MCF 10A (cell line): Measurements from ENCODE around the gene AGMO. TPM values are rescaled to one million over a fixed set of nuclear protein-coding genes. Genes with fewer than 3 reads are reported as not detected.

ENCODE experiments used
- BruUV-seq: library from RNA; stranded (reverse); fragments of 400-500 nt; replicated peaks from 2 replicates; lab custom pipeline; 2021; lab: Mats Ljungman, UMichigan
- CTCF ChIA-PET: fragments of 300-600 bp; sonication (Branson Sonifier 250); formaldehyde crosslinking; extraction: SDS; loops from one replicate; lab custom pipeline; 2021; ENCODE audit warnings: antibody characterized with exemption, inconsistent platforms; lab: Yijun Ruan, JAX
- POLR2A ChIA-PET: fragments of 300-600, 350-650 bp; sonication (Branson Sonifier 250); formaldehyde crosslinking; extraction: SDS; loops from one replicate; lab custom pipeline; 2020; ENCODE audit warnings: antibody characterized with exemption, inconsistent platforms; lab: Yijun Ruan, JAX
- DNase-seq: peaks from one replicate; pipeline ENCODE4 v3.0.0-alpha.2; 2018; ENCODE audit not compliant: unreplicated experiment
- H3K27ac Mint-ChIP-seq: one replicate; pipeline ENCODE4 v1.8.0; 2022; ENCODE audit warnings: mild to moderate bottlenecking, low read depth, mixed read lengths; ENCODE audit not compliant: unreplicated experiment
- H3K27me3 Mint-ChIP-seq: one replicate; pipeline ENCODE4 v1.8.0; 2022; ENCODE audit warnings: mixed read lengths; ENCODE audit not compliant: insufficient read depth, unreplicated experiment
- H3K36me3 Mint-ChIP-seq: one replicate; pipeline ENCODE4 v1.8.0; 2022; ENCODE audit warnings: mild to moderate bottlenecking, moderate library complexity, mixed read lengths; ENCODE audit not compliant: insufficient read depth, unreplicated experiment
- H3K4me1 Mint-ChIP-seq: one replicate; pipeline ENCODE4 v1.8.0; 2022; ENCODE audit warnings: mixed read lengths; ENCODE audit not compliant: insufficient read depth, unreplicated experiment
- H3K4me3 Mint-ChIP-seq: one replicate; pipeline ENCODE4 v1.8.0; 2022; ENCODE audit warnings: mild to moderate bottlenecking, moderate library complexity, mixed read lengths; ENCODE audit not compliant: unreplicated experiment
- H3K9me3 Mint-ChIP-seq: one replicate; pipeline ENCODE4 v1.8.0; 2022; ENCODE audit warnings: mixed read lengths; ENCODE audit not compliant: unreplicated experiment
- intact Hi-C: fragments of 100-400 bp; cut with micrococcal nuclease; formaldehyde crosslinking; loops from 2 replicates; pipeline ENCODE4 v1.14.1; 2022
- total RNA-seq: library from RNA; stranded (reverse); gene quantifications from 2 replicates; pipeline ENCODE4 v1.2.3, GENCODE V29; 2022
- TF ChIP-seq, protein P1 (sequence below): fragments of 200-600 bp; IDR thresholded peaks from one replicate; pipeline ENCODE4 v1.8.0; 2022; ENCODE audit warnings: antibody characterized with exemption, mild to moderate bottlenecking; ENCODE audit not compliant: unreplicated experiment

AGMO gene
- total RNA-seq, 1 experiment from 2014 or later: not detected

DNA sequence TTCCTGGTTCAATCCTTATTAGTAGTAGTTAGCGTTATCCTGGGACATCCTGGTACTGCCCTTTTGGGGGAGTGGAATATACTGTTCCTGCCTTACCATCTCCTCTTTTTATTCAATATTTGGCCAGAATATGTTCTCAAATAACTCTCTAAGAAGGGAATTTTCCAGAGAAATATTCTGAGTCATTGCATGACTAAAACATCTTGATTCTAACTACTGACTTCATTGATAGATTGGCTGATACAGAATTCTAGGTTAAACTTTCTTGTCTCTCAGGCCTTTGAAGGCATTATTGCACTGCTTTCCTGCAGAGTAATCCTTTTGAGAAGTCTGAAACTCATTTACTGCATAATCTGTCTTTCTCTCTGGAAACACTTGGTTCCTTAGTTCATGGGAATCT is 383.8 kb downstream of the AGMO start:
- no TSS peak for BruUV-seq
- intact Hi-C loops: no loop called here
- POLR2A ChIA-PET: interaction anchor here (0.7 kb wide), 1 partner anchor 670 kb away, joined by 4 read pairs; no protein-coding TSS in a partner anchor
- Mint-ChIP-seq H3K36me3 (no peaks in the 10 kb centered on the region), H3K4me3 (no peak overlapping the region), H3K27me3 (peaks cover 78% of the 10 kb centered on the region), H3K9me3 (no peaks in the 10 kb centered on the region), H3K27ac (no peak overlapping the region), H3K4me1 (no peaks in the 10 kb centered on the region)
- no peak for DNase-seq
- CTCF ChIA-PET: no interaction called here
- TF ChIP-seq, protein P1, sequence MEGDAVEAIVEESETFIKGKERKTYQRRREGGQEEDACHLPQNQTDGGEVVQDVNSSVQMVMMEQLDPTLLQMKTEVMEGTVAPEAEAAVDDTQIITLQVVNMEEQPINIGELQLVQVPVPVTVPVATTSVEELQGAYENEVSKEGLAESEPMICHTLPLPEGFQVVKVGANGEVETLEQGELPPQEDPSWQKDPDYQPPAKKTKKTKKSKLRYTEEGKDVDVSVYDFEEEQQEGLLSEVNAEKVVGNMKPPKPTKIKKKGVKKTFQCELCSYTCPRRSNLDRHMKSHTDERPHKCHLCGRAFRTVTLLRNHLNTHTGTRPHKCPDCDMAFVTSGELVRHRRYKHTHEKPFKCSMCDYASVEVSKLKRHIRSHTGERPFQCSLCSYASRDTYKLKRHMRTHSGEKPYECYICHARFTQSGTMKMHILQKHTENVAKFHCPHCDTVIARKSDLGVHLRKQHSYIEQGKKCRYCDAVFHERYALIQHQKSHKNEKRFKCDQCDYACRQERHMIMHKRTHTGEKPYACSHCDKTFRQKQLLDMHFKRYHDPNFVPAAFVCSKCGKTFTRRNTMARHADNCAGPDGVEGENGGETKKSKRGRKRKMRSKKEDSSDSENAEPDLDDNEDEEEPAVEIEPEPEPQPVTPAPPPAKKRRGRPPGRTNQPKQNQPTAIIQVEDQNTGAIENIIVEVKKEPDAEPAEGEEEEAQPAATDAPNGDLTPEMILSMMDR: no peak

DNA sequence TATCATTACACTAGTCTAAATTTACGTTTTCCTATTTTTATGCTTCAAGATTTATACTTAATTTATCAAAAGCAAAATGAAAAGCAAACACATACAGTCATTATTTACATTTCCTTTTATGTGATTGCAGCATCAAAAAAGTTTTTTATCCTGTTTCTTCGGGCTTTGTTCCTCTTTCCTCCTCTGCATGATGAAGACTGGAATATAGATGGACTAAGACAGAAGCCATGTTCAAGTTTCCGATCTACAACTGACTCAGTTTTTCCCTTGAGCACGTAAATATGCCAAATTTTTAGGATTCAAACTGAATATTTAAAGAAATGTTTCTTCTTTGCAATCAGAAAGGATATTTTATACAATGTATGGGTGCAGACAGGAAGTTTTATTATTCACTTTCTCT is 385.7 kb downstream of the AGMO start:
- H3K4me1 Mint-ChIP-seq: no peaks in the 10 kb centered on the region
- ChIA-PET POLR2A (no interaction called here), CTCF (no interaction called here)
- no peak overlapping the region for H3K4me3 Mint-ChIP-seq
- H3K27me3 Mint-ChIP-seq: peaks cover 70% of the 10 kb centered on the region
- H3K9me3 Mint-ChIP-seq: no peaks in the 10 kb centered on the region
- DNase-seq: no peak
- no peaks in the 10 kb centered on the region for H3K36me3 Mint-ChIP-seq
- H3K27ac Mint-ChIP-seq: no peak overlapping the region
- BruUV-seq: no TSS peak
- intact Hi-C loops: no loop called here
- TF ChIP-seq, protein P1: no peak

DNA sequence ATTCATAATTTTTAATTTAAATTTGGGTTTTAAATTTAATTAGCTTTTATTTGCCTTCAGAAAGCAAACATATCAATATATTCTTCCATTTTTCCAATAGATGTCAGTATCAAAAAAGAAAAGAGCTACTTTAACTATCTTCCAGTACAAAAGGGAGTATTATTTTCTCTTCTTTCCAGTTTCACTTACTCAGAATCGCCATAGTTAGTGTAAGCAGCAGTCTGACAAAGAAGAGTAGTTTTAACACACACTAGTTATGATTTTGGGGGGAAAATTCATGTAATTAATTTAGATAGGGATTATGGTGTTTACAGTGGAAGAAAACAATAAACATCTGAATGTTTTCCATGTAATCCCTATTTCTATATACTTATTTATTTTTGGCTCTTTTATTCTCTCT is 386.7 kb downstream of the AGMO start:
- Mint-ChIP-seq H3K4me3 (no peak overlapping the region), H3K27ac (no peak overlapping the region), H3K9me3 (no peaks in the 10 kb centered on the region), H3K4me1 (no peaks in the 10 kb centered on the region), H3K27me3 (peaks cover 65% of the 10 kb centered on the region), H3K36me3 (no peaks in the 10 kb centered on the region)
- BruUV-seq: no TSS peak
- ChIA-PET CTCF (interaction anchor here (0.5 to 0.7 kb wide), 2 partner anchors 21 to 150 kb away, joined by 3 read pairs; no protein-coding TSS in a partner anchor), POLR2A (no interaction called here)
- intact Hi-C loops: no loop called here
- TF ChIP-seq, protein P1: no peak
- no peak for DNase-seq

DNA sequence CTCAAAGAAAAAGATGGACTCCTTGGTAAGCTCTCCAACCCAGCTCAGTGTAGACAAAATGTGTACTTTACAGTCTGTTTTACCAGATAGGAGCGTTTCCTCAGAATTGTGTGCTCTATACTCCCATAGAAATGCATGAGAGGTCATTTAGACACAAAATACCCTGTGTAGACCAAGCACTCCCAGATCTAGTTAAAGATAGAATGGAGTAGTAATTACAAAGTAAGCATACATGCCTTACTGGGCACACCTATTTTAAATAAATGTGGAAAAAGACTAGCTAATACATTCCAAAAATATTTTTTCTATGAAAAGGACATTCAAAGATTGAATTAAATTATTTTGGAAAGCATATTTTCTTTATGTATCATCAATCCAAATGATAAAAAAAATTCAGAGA is 387.3 kb downstream of the AGMO start:
- intact Hi-C loops: no loop called here
- BruUV-seq: no TSS peak
- POLR2A ChIA-PET: no interaction called here
- DNase-seq: no peak
- H3K4me3 Mint-ChIP-seq: no peak overlapping the region
- peaks cover 65% of the 10 kb centered on the region for H3K27me3 Mint-ChIP-seq
- H3K4me1 Mint-ChIP-seq: no peaks in the 10 kb centered on the region
- CTCF ChIA-PET: interaction anchor here (0.5 to 0.7 kb wide), 3 partner anchors 22 to 921 kb away, joined by 3 read pairs; no protein-coding TSS in a partner anchor
- H3K27ac Mint-ChIP-seq: no peak overlapping the region
- TF ChIP-seq, protein P1: no peak
- no peaks in the 10 kb centered on the region for H3K36me3 Mint-ChIP-seq
- H3K9me3 Mint-ChIP-seq: no peaks in the 10 kb centered on the region
